ENCODE results near the gene ZBP1.
A peak's percentile ranks its signal among the peaks of the same experiment; 100 is the strongest.

Gene ZBP1

DNA sequence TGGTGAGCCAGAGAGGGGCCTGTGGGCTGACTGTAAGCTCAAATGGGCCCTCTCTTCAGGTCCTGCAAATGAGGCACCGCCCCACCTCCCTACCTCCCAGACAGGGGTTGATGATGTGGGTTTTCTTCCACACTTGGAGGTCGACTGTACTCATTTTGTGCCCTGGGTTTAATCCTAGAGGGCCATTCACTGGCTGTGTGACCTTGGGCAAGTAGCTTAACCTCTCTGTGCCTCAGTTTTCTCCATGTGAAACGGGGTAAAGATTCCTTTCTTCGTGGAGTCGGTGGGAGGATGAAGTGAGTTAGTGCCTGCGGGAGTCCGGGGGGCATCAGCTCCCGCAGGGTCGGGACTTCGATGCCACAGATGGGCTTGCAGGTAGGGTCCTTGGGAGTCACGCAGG lies 23.9 kb downstream of the ZBP1 start:
- no peak for DNase-seq

DNA sequence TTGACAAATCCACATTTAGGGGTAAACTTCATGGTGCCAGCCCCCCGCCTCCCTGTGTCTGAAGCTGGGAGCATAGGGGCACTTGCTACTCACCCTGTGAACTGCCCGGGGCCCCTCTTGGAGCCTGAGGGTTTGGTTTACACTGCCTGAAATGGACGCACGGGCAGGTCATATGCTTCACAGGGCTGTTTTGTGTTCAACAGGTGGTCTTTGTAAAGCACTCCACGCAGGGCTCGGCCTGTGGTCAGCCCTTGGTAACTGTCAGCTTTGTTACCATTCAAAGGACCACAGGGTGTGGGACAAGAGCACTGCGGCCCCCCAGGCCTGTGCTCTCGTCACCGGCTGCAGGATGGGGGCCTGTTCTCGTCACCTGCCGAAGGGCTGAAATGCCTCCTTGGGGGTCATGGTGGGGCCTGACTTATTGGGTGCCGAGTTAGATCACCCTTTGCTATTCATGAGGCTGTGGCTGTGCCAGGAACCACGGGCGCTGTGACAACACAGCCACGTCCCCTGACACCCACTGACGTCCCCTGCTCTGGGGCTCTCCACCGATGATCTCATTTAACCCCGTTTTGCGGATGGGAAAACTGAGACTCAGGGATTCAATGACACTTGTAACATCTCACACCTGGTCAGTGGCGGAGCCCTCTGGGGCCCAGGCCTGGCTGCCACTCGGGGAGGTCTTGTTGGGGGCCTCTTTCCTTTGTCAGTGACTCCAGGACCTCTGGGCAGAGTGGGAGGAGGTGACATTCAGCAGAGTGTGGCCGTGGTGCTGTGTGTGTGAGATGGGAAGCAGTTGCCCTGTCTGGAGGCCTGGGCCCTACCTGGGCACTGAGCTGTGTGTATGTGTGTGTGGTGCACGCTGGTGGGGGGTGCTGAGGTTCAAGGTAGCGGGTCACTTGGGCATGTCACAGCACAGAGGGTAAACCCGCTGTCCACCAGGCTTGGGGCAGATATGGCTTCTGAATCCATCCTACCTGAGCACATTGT lies 24.9 kb downstream of the ZBP1 start:
- DNase-seq: no peak

DNA sequence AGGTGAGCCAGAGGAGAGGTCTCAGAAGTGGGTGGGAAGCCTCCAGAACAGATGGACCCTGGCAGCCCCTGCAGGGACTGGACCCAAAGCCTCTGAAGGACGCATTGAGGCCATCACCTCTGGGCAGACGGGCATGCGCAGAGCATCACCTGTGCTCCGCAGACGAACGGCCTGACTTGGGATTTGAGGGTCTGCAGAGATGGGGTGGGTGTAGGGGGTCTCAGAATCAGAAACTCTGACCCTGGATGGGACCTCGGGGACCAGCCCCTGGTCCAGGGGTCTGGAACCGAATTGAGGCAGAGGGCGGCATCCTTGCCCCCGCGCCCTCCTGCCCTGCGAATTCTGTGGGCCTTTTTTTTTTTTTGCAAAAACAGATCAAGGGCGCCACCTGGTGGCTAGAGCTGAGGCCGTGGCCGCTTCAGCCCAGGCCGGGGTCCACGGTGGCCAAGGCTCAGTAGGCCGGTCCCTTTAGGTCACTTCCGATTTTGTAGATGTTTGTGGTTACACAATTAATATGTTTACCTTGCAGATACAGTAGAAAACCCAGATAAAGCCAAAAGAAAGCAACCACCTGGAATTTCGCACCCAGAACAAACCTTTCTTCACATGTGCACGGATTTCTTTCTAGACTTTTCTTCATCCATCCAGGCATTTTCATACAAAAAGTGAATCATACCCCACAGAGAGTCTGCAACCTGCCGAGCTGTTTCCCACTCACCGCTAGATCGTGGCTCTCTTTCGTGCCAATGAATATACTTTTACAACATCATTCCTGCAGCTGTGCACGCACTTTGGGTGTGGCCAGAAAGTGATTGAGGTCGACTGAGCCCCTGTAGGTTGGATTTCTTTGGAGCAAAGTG lies 25.9 kb downstream of the ZBP1 start:
- DNase-seq: peak; percentile 43 to 48

DNA sequence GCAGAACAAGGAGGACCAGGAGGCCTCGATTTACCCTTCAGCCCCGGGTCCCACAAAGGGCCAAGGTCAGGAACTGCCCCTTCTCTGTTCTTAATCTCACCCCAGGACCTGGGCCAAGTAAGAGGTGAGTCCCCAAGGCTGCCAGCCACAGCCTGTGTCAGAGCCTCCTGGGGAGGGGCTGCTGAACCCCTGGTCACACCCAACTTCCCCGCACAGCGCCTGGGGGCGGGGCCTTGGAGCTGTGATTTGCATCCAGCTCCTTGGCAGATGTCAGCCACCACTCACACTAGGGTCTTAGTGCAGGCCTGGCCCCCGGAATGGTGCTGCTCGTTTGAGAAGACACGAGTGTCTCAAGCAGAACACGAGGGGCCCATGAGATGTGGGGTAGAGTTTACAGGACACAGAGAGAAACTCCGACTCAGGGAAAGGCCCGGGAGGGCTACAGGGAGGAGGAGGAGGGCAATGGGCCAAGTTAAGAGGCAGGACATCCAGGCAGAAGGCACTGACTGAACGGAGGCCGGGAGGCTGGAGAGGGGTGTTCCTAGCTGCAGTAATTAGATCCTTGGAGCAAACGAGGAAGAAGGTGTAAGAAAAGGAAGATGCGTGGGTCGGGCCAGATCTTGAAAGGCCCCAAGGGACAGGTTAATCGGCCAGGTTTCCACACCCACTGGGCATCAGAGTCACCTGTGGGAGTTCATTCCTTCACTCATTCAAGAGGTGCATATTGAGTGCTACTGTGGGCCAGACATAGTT lies 26.9 kb downstream of the ZBP1 start:
- no peak for DNase-seq

DNA sequence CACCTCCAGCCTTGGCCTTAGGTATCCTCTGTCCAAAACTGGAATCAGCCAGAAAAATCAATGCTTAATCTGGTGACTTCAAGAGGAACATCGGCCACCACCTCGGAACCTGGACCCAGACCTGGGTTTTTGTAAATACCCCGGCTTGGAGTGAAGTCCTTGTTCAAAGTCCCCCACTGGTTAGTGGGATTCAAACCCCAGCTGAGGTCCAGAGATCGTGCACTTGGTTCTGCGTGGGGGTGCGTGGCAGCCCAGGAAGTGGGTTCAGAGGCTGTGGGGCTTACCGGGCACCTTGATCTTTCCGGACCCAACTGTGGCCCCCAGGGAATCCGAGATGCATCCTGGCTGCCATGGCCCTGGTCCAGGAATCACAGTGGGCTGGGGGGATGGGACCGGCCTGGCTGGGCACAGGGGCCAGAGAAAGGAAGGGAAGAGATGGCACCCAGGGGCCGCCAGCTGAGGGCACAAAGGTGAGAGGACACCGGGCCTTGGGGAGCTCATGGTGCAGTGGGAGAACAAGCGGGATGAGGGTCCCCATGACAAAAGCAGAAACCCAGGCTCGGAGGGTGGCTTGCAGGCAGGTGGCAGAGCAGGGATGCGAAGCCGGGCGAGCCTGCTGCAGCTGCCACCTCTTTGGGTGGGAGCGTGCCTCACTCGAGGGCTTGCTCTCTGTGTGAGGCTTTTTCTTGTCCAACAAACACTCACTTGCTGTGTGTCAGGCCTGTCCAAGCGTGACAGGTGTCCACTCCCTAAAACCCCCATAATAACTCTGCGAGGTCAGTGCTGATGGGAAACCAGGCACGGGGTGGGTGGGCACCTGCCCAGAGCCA lies 27.7 kb downstream of the ZBP1 start:
- no peak for DNase-seq

DNA sequence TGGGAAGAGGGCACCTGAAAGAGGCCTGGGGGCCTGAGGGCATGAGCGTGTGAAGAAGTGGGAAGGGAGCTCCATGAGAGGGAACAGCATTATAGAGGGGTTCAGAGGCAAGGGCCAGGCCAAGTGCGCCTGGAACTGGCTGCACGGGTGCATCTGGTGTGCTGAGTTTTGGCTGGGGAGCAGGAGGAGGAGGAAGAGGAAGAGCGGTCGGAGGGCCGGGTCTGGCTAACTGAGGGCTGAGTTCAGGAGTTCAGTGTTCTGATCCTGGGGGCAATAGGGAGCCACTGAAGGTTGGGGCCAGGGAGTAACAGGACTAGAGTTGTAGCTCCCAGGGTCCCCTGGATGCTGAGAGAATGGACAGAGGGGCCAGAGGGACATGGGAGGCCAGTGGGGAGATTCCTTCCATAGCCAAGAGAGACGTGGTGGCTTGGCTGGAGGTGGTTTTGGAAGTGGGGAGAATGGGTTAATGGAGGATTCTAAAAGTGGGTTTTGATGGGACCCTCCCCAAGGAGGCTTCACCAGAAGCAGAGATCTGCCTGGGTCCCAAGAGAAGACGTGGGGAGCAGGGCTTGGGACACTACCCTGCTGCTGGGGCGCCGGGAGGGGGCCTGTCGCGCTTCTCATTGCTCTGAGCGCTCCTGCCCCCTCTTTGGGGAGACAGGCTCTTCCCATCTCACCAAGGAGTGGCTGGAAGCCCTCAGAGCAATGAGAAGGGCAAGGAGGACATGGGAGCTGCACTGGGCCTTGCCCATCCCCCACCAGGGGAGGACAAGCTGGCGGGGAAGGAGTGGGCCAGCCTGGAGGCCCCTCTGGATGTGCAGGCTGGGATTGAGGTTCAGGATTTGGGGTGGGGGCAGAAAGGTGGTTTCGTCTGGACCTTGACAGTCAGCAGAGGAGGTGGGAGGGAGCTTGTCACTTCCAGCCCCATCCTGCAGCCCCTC lies 28.7 kb downstream of the ZBP1 start:
- no peak for DNase-seq

DNA sequence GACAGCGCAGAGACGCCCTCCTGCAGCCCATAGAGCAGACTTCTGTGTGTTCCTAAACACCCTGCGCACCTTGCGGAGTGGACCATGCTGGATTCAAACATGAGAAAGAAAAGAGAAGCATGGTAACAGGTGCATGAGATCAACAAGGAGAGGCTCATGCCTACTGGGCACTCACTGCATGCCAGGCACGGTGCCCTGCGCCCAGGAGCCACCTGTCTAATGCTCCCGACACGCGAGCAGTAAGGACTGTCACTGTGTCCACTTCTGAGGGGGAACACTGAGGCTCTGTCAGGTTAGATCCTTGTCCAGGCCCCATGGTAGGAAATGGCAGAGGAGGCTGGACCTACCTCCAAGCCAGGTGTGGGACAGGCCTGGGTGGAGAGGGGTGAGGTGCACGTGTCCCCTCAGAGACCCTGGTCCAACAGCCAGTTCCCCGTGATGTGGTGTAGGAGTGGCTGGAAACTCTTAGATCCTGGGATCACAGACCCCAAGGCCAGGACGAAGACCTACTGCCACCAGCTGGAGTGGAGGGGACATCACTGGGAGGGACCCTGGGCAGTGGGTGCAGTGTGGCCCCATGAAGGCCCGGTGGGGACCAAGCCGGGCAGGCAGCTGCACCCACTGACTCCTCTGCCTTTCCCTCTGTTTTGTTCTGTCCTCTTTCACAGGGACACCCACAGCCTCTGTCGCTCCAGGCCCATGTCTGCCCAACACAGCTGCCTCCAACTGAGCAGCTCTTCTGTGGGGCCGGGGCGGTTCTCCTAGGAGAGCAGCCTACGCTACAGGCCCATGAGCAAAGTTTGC lies 29.5 kb downstream of the ZBP1 start:
- DNase-seq: no peak

DNA sequence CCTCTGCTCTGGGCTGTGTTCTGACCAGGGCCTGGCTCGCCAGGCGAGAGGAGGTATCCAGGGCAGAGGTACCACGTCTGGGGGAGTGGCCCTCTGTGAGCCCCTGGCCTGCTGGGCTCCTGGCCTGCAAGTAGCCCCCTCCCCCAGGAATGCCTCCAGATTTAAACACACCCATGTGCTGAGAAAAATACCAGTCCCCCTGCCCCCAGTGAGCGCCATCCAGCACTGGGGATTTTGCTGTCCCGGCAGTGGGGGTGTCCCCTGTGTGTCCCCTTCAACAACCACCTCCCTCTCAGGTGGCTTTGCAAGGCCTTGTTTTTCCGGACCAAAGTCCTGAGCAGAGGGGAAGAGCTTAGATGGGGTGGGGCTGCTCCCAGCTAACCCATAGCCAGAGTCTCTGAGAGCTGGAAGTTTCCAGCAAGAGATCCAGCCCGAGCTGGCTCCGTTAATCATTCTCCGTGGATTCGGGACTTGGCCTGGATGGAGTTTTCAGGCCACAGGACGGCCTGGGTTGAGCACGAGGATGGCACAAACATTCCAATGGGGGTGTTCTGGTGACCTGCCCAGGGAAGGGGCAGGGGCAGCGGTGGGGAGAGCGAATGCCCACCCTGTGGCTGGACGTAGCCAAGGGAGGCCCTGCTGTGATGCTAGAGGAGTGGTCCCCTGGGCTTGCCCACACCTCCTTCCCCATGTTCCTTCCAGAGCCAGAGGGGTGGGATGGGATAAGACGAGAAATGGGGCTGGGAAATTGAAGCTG lies 30.3 kb downstream of the ZBP1 start:
- DNase-seq: no peak

DNA sequence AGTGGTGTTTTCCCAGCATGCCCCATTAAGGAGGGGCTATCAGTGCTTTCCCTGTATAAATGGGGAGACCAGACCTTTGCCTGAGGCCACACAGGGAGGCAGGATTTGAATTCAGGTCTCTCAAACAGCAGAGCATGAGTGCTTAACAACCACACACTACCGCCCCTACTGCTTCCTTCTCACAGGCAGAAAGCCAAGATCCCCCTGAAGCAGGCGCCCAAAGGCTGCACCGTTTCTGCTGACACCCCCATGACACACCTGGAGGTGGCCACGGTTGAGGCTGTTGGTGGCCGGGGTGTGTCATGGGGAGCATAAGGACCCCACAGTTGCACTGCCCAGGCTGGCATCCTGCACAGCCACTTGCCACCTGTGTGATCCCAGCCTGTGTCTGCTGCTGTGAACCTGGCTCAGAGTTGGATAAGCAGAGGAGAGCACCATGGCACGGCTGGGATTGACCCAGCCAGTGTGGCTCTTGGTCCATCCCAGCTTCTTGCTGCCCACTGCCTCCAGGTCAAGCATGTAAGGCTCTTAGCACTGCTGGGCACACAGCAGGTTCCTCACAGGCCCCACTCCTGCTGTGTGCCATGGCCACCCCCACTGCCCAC lies 31.0 kb downstream of the ZBP1 start:
- no peak for DNase-seq

DNA sequence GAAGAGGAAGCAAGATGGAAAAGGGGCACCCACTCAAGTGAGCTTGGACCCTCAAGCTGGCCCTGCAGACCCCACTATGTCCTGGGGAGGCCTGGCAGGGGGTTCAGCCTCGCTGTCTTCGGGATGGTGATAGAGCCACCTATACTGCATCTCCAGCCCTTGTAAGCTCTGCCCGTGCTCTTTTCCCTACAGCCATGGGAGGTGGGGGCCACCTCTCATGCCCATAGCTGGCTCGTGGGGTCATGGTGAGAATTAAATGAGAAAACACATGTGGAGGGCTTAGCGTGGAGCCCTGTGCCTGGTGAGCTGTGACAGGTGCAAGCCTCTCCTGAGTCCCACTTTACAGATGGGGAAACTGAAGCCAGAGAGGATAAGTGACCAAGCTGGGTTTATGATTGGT lies 31.6 kb downstream of the ZBP1 start:
- DNase-seq: no peak

DNA sequence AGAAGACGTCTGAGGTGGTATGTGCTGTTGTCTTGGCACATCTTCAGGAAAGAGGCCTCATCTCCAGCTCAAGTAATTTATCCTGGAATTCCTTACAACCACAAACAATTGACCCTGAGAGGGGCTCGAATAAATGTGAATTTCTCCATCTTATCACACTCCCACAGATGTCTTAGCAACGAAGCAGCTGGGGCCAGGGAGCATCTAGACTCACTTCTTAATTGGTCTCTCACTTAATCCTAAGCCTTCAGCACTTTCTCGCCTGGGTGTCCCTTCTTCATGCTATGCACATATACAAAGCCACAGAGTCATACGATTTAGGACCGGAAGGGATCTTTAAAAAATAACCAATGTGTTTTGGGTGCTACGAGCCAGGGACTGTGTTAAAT lies 32.2 kb downstream of the ZBP1 start:
- DNase-seq: no peak

DNA sequence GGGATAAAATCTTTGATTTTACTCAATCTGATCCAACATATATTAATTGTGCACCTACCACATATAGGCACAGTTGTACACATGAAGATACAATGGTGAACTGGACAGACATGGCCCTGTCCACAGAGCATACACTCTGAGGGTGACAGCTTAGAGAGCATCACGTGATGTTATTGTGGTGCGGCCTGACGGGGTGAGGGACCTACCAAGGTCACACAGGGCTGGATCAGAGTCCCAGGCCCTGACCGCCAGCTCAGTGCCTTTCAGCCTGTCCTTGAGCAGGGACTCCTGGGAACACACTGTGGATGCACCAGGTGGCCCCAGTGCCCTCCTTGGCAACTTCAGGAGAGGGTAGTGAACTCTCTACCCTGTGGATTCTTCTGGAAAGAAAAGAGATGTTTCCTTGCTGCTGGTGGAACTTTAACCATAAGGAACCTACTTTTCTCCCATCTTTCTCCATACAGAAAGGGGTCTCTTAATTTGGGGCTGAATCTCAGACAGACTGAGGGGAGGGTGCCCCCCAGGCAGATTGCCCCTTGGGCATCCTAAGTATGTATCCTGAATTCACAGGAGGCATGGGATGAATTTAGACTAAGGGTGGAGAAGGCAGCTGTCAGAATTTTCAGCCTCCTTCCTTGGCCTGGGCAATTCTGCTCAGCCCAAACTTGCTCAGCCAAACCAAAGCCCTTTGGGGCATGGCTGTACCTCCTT lies 32.8 kb downstream of the ZBP1 start:
- no peak for DNase-seq

DNA sequence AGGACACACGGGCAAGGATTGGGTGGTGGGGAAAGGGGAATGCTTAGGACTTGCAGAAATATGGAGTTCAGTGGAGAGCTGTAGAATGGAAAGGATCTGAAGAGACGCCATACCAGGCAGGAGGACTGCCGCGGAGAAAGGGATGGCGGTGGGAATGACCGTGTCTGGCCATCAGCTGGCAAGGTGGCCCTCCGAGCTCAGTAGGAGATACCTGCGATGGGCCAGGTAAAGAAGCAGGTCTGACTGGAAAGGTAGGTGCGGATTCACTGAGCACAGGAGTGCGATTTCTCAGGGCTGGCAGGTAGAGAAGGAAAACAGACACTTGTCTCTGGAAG lies 33.3 kb downstream of the ZBP1 start:
- no peak for DNase-seq

DNA sequence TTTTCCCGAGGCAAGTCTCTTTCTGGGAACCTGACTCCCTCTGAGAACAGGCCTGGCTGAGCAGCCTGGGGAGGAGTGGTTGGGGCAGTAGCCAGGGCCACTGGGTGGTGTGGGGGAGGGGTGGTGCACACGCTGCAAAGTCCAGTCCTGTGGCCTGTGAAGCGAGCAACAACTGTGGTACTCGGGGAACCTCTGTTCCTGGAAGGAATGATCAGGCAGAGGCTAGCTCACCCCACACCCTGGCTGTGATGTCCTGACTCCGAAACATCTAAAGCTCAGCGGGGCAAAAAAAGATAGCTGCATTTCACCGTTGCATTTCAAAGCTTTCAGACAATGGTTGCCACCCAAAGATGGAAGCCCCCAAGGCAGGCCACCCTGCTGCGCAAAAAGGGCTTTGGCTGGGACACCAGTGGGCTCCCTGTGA lies 33.8 kb downstream of the ZBP1 start:
- no peak for DNase-seq

DNA sequence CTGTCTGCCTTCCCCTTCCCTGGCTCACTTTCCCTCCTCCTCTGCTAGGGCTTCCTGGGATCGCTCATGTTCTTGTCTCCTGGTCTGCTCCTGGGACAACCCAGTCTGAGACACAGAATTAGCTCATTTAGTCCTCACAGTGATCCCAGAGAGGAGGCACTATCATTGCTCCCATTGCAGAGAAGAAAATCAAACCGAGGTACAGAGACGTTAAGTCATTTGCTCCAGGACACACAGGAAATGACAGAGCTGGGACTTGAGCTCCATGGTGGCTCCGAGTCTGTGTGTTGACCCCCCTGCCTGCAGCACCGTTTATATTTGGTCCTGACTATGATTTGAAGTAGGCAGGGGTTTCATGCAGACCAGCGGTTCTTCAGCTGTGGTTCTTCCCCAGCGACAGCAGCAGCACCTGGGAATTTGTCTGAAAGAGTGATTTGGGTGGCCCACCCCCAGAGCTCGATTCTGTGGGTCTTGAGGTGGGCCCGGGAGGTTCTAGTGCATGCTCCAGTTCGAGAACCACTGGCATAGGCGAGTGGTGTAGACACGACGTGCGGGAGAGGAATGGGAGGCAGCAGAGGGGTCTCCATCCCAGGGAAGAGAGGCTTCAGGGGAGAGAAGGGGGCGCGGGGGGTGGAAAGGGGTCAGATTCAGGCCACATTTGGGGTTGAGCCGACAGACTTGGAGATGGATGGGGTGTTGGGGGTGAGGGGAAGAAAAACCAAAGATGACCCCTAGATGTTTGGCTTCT lies 34.6 kb downstream of the ZBP1 start:
- DNase-seq: no peak

DNA sequence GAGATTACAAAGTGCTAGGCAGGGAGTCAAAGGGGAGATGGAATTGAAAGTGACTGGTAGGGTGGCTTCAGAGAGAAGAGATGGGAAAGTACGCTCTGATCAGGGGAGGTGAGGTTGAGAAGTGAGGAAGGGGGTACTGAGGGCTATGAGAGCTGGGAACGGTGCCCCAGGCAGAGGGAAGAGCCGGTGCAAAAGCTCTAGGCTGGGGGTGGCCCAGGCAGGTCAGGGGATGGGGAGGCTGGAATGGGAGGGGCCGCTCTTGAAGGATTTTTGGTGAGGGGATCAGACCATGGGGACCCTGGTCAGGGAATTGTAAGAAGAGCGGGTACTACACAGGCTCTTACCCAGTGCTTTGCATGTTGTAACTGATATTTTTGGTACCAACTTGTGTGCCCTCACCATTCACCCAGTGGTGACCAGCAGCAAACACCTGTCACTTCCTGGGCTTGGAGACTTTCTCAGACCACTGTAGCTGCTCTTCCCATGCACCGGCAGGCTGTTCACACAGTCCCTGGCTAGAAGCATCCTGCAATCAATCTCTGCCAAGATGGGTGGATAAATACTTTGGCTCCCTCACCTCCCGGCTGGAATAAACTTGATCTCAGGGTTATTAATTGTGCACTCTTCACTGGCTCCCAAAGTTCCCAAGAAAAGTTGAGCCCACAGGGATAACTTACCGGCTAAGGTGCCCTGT lies 35.3 kb downstream of the ZBP1 start:
- no peak for DNase-seq
